Thyroid gland (tissue), 4 donors: Measurements from ENCODE around the gene CYP26B1.

ENCODE experiments used
- POLR2A ChIP-seq, 2 donors: fragments of 450-650 bp; IDR thresholded peaks; one replicate each; pipeline ENCODE4 v1.6.1; 2017; ENCODE audit warnings: antibody characterized with exemption in 2 of 2, mild to moderate bottlenecking in 2 of 2, moderate library complexity in 1 of 2
- TF ChIP-seq, protein P1 (sequence below), 6 experiments: fragments of 200-600 bp in 3 of 6; fragments of 450-650 bp in 3 of 6; sonication (generic) in 3 of 6; IDR thresholded peaks; one replicate each; pipeline ENCODE4 v1.5.1; 2016 to 2019; ENCODE audit warnings: antibody characterized with exemption in 6 of 6, mild to moderate bottlenecking in 2 of 6, inconsistent platforms in 1 of 6, moderate library complexity in 1 of 6

DNA sequence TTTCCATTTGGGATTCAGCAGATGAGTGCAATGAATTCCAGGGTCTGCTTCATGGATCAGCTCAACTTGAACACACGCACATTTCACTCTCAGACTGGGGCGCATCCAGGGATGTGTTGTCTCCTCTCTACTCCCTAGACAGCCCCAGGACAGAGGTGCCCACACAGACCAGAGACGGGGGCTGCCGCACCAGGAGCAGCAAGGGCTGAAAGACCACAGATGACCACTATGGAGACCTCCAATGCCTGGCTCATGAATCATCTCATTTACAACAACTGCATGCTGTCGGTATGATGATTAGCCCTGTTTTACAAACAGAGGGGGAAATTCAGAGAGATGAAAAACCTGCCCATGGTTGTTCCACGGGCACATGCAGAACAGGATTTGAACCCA is 63.1 kb downstream of the CYP26B1 start:
- TF ChIP-seq, protein P1, sequence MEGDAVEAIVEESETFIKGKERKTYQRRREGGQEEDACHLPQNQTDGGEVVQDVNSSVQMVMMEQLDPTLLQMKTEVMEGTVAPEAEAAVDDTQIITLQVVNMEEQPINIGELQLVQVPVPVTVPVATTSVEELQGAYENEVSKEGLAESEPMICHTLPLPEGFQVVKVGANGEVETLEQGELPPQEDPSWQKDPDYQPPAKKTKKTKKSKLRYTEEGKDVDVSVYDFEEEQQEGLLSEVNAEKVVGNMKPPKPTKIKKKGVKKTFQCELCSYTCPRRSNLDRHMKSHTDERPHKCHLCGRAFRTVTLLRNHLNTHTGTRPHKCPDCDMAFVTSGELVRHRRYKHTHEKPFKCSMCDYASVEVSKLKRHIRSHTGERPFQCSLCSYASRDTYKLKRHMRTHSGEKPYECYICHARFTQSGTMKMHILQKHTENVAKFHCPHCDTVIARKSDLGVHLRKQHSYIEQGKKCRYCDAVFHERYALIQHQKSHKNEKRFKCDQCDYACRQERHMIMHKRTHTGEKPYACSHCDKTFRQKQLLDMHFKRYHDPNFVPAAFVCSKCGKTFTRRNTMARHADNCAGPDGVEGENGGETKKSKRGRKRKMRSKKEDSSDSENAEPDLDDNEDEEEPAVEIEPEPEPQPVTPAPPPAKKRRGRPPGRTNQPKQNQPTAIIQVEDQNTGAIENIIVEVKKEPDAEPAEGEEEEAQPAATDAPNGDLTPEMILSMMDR (IDR thresholded peaks at IDR 0.05) = no peak
- TF ChIP-seq POLR2A (IDR thresholded peaks at IDR 0.05) = no peak
